H1 (cell line): ENCODE results near the gene ZNF618. TPM values are rescaled to one million over a fixed set of nuclear protein-coding genes. Genes with fewer than 3 reads are reported as not detected.
A peak's percentile ranks its signal among the peaks of the same experiment; 100 is the strongest.

Experiments
- CTCF ChIA-PET: fragments of 300-600 bp; sonication (Branson Sonifier 250); formaldehyde crosslinking; loops from one replicate; lab custom pipeline; 2021; ENCODE audit not compliant: partially characterized antibody; lab: Charles Lee
- POLR2A ChIA-PET: fragments of 300-600 bp; sonication (Branson Sonifier 250); formaldehyde crosslinking; loops from one replicate; lab custom pipeline; 2021; ENCODE audit warnings: inconsistent platforms; ENCODE audit not compliant: partially characterized antibody; lab: Charles Lee
- DNase-seq, 2 experiments: peaks; one replicate each; pipeline versions ENCODE4 v3.0.0 to v3.0.0-alpha.2; 2010 to 2022; ENCODE audit warnings: low spot score in 2 of 2, low read depth in 1 of 2, mixed read lengths in 1 of 2
- FAIRE-seq: peaks from 2 replicates; lab custom pipeline; 2011; peaks lifted over from hg19 to GRCh38; lab: Jason Lieb, UNC
- H2AFZ ChIP-seq: 2 replicates; pipeline ENCODE4 v1.8.1; 2012; ENCODE audit warnings: low read length, inconsistent platforms
- H2AK5ac ChIP-seq: 2 replicates; pipeline ENCODE4 v1.6.1; 2013; ENCODE audit warnings: low read depth, low read length
- H2BK120ac ChIP-seq: replicated peaks from 2 replicates; pipeline ENCODE3; 2013; ENCODE audit warnings: low read depth, low read length, inconsistent platforms
- H2BK12ac ChIP-seq: 2 replicates; pipeline ENCODE4 v1.6.1; 2013; ENCODE audit warnings: low read depth, low read length
- H2BK15ac ChIP-seq: 2 replicates; pipeline ENCODE4 v1.6.1; 2013; ENCODE audit warnings: low read length
- H2BK20ac ChIP-seq: 2 replicates; pipeline ENCODE4 v1.6.1; 2013; ENCODE audit warnings: low read length
- H2BK5ac ChIP-seq: 2 replicates; pipeline ENCODE4 v1.6.1; 2013; ENCODE audit warnings: low read depth, low read length
- H3K14ac ChIP-seq: 2 replicates; pipeline ENCODE4 v1.6.1; 2013; ENCODE audit warnings: inconsistent platforms; ENCODE audit not compliant: insufficient read length
- H3K18ac ChIP-seq: 2 replicates; pipeline ENCODE4 v1.6.1; 2013; ENCODE audit warnings: low read length; ENCODE audit errors: extremely low read depth
- H3K23ac ChIP-seq: 2 replicates; pipeline ENCODE4 v1.6.1; 2013; ENCODE audit warnings: inconsistent platforms; ENCODE audit not compliant: insufficient read length
- H3K23me2 ChIP-seq: 2 replicates; pipeline ENCODE4 v1.6.1; 2013; ENCODE audit warnings: low read depth, low read length
- H3K27ac ChIP-seq: 2 replicates; pipeline ENCODE4 v1.6.1; 2011; ENCODE audit warnings: low read depth, low read length, inconsistent platforms
- H3K27me3 ChIP-seq, 4 experiments: replicated peaks in 1 of 4; 1 replicate in 1 of 4; 2 replicates in 3 of 4; pipeline versions ENCODE4 v1.6.1 to v1.8.1; 2011 to 2013; ENCODE audit warnings: low read length in 3 of 4, mild to moderate bottlenecking in 3 of 4, inconsistent platforms in 2 of 4, mixed read lengths in 2 of 4, moderate library complexity in 1 of 4; ENCODE audit not compliant: control insufficient read depth in 3 of 4, insufficient read depth in 3 of 4; ENCODE audit errors: extremely low read depth in 1 of 4
- H3K36me3 ChIP-seq, 4 experiments: 2 replicates each; pipeline versions ENCODE4 v1.6.1 to v1.8.1; 2011 to 2013; ENCODE audit warnings: mild to moderate bottlenecking in 4 of 4, low read length in 3 of 4, moderate library complexity in 2 of 4, control low read depth in 1 of 4, inconsistent platforms in 1 of 4; ENCODE audit not compliant: insufficient read depth in 4 of 4, control insufficient read depth in 2 of 4
- H3K4ac ChIP-seq: replicated peaks from 2 replicates; pipeline ENCODE3; 2013; ENCODE audit warnings: low read length, low read depth, mixed read lengths, inconsistent platforms; ENCODE audit not compliant: insufficient read length
- H3K4me1 ChIP-seq, 4 experiments: replicated peaks in 1 of 4; 1 replicate in 1 of 4; 2 replicates in 3 of 4; pipeline versions ENCODE4 v1.6.1 to v1.8.1; 2011 to 2013; ENCODE audit warnings: low read length in 3 of 4, inconsistent platforms in 2 of 4, mixed read lengths in 1 of 4; ENCODE audit not compliant: insufficient read depth in 4 of 4, control insufficient read depth in 3 of 4
- H3K4me2 ChIP-seq, 2 experiments: 2 replicates each; pipeline versions ENCODE4 v1.6.1 to v1.8.1; 2011 to 2013; ENCODE audit warnings: low read depth in 2 of 2, low read length in 2 of 2, control low read depth in 1 of 2, inconsistent platforms in 1 of 2, mild to moderate bottlenecking in 1 of 2; ENCODE audit not compliant: insufficient read depth in 1 of 2
- H3K4me3 ChIP-seq, 4 experiments: fragments of 200-600, 300-600 bp in 1 of 4; sonication (generic), shearing (Covaris generic), sonication (Bioruptor Twin) in 1 of 4; 2 replicates each; pipeline versions ENCODE4 v1.5.1 to v1.8.1; 2011 to 2016; ENCODE audit warnings: low read length in 4 of 4, low read depth in 3 of 4, control low read depth in 2 of 4, inconsistent platforms in 2 of 4, mild to moderate bottlenecking in 2 of 4, mixed read lengths in 1 of 4, moderate library complexity in 1 of 4; ENCODE audit not compliant: insufficient read depth in 2 of 4; ENCODE audit errors: extremely low read depth in 1 of 4
- H3K56ac ChIP-seq: replicated peaks from 2 replicates; pipeline ENCODE3; 2013; ENCODE audit warnings: low read depth, mild to moderate bottlenecking, mixed read lengths, low read length, inconsistent platforms; ENCODE audit not compliant: insufficient read length
- H3K79me1 ChIP-seq: 2 replicates; pipeline ENCODE4 v1.6.1; 2013; ENCODE audit warnings: low read depth, low read length, control low read depth
- H3K79me2 ChIP-seq, 2 experiments: 2 replicates each; pipeline versions ENCODE4 v1.6.1 to v1.8.1; 2012 to 2013; ENCODE audit warnings: low read length in 2 of 2, mild to moderate bottlenecking in 2 of 2, inconsistent platforms in 1 of 2; ENCODE audit not compliant: insufficient read depth in 2 of 2, control insufficient read depth in 1 of 2
- H3K9ac ChIP-seq, 4 experiments: replicated peaks in 1 of 4; 1 replicate in 1 of 4; 2 replicates in 3 of 4; pipeline versions ENCODE4 v1.6.1 to v1.8.1; 2011 to 2013; ENCODE audit warnings: low read depth in 3 of 4, low read length in 3 of 4, control low read depth in 2 of 4, mild to moderate bottlenecking in 2 of 4, moderate library complexity in 2 of 4, inconsistent platforms in 1 of 4; ENCODE audit errors: extremely low read depth in 1 of 4
- H3K9me3 ChIP-seq, 2 experiments: 2 replicates each; pipeline versions ENCODE4 v1.6.1 to v1.8.1; 2012 to 2013; ENCODE audit warnings: mild to moderate bottlenecking in 2 of 2, moderate library complexity in 2 of 2, control low read depth in 1 of 2, inconsistent platforms in 1 of 2, low read depth in 1 of 2, low read length in 1 of 2, mixed read lengths in 1 of 2; ENCODE audit not compliant: insufficient read depth in 2 of 2
- H4K20me1 ChIP-seq, 2 experiments: replicated peaks in 1 of 2; 2 replicates each; pipeline versions ENCODE3 to v1.8.1; 2011 to 2013; ENCODE audit warnings: inconsistent platforms in 2 of 2, low read length in 2 of 2, mild to moderate bottlenecking in 1 of 2; ENCODE audit not compliant: insufficient read depth in 2 of 2, control insufficient read depth in 1 of 2
- H4K5ac ChIP-seq: 2 replicates; pipeline ENCODE4 v1.6.1; 2013; ENCODE audit warnings: low read length, low read depth, mixed read lengths, inconsistent platforms; ENCODE audit not compliant: insufficient read length
- H4K8ac ChIP-seq: 2 replicates; pipeline ENCODE4 v1.8.0; 2013; ENCODE audit warnings: mild to moderate bottlenecking, moderate library complexity, low read length, inconsistent platforms; ENCODE audit not compliant: insufficient read depth; ENCODE audit errors: extremely low read depth
- H4K91ac ChIP-seq: replicated peaks from 2 replicates; pipeline ENCODE3; 2013; ENCODE audit warnings: low read length, mixed read lengths, inconsistent platforms; ENCODE audit not compliant: insufficient read length
- POU5F1 ChIP-seq: IDR thresholded peaks from 2 replicates; pipeline ENCODE4 v1.6.1; 2011; ENCODE audit warnings: low read depth, mild to moderate bottlenecking, low read length, moderate library complexity
- RBBP5 ChIP-seq: IDR thresholded peaks from 2 replicates; pipeline ENCODE4 v1.7.1; 2012; ENCODE audit warnings: low read depth, mild to moderate bottlenecking, inconsistent platforms, low read length, moderate library complexity, borderline replicate concordance
- WGBS, 2 experiments: shearing (Covaris generic) in 1 of 2; methylation state at CpG; one replicate each; pipeline versions ENCODE4 v1.1.6 to v1.1.7; 2013 to 2015; ENCODE audit warnings: low lambda C conversion rate in 2 of 2, mixed read lengths in 2 of 2, inconsistent platforms in 1 of 2, low coverage in 1 of 2, missing lambda C conversion rate in 1 of 2; ENCODE audit not compliant: insufficient replicate concordance in 2 of 2, insufficient coverage in 1 of 2, insufficient read length in 1 of 2; ENCODE audit errors: extremely low coverage in 1 of 2, missing lambda C conversion rate in 1 of 2; 5-methylcytosine and 5-hydroxymethylcytosine counted together
- polyA plus RNA-seq, 7 experiments: library from polyadenylated mRNA; depleted of rRNA in 3 of 7; stranded (reverse) in 5 of 7; unstranded in 2 of 7; fragments of >200 nt in 5 of 7; fragments of 200-250 nt in 2 of 7; gene quantifications; 1 replicate in 5 of 7; 2 replicates in 1 of 7; 4 replicates in 1 of 7; pipeline versions ENCODE4 v1.2.1 to v1.2.3, GENCODE V29; 2011 to 2013; ENCODE audit warnings: missing spikeins in 2 of 7, mixed read lengths in 2 of 7
- total RNA-seq: library from RNA; stranded (reverse); fragmentation: NEBNext Ultra II Directional; extraction: Animal tissue kit (Norgen Biotek cat#: 25700); gene quantifications from 2 replicates; pipeline ENCODE4 v1.2.1, GENCODE V29; 2021

ZNF618 gene
- total and polyA plus RNA-seq, 2 of the 8 experiments (the other 6 are each of a cell fraction or from before 2014, with no cell fraction given) = 9.6 to 28.5 TPM

DNA sequence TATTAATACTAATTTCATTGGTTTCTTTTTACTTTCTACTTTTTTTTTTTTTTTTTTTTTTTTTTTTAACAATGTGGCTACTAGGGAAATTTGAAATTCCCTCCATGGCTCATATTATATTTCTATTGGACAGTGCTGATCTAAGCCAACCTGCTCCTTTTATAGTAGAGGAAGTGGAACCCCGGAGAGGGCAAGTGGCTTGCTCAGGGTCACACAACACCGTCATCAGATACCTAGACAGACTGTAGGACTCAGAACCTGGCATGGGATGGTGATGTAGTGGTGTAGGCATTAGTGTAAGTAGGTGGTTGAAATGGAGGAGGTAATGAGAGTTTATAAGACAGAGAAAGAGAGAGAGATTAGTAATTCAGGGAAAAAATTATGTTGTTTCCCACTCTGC lies 10.8 kb downstream of the ZNF618 start:
- Histone ChIP-seq H2BK12ac (peak overlapping the region; percentile 85; the same call in 1 of the 2 replicates), H3K18ac (no peak overlapping the region), H2BK15ac (no peak overlapping the region), H3K36me3 (peaks cover 0 to 10% (median 2%) of the 10 kb centered on the region in 4 experiments; a peak in 3 of 8 replicates), H2BK20ac (no peak overlapping the region), H3K9ac (no peak overlapping the region), H3K4me2 (no peak overlapping the region), H4K5ac (no peak overlapping the region), H3K4me3 (no peak overlapping the region), H3K56ac (no peak overlapping the region), H4K20me1 (peaks cover 0 to 6% of the 10 kb centered on the region in 2 experiments), H2BK120ac (no peak overlapping the region), H3K4me1 (peaks cover 7 to 19% (median 13%) of the 10 kb centered on the region in 4 experiments), H3K23ac (no peak overlapping the region), H2AK5ac (no peak overlapping the region), H4K91ac (no peak overlapping the region), H3K27me3 (no peaks in the 10 kb centered on the region), H2AFZ (no peak overlapping the region), H3K23me2 (no peaks in the 10 kb centered on the region), H2BK5ac (no peak overlapping the region), H4K8ac (no peak overlapping the region), H3K14ac (no peak overlapping the region), H3K79me2 (peaks cover 3 to 86% of the 10 kb centered on the region in 2 experiments; a peak in 2 of 4 replicates), H3K79me1 (peaks cover 15% of the 10 kb centered on the region), H3K4ac (no peak overlapping the region), H3K27ac (no peak overlapping the region), H3K9me3 (peaks cover 9 to 10% of the 10 kb centered on the region in 2 experiments; a peak in 3 of 4 replicates)
- FAIRE-seq = no peak
- DNase-seq = peak in 1 of 2 experiments; percentile 30
- CTCF ChIA-PET = interaction anchor here (1.9 kb wide), 1 partner anchor 10 kb away, joined by 5 read pairs; the partner anchor contains the start of gene ZNF618
- POLR2A ChIA-PET = no interaction called here
- 68% methylated on average over 2 of the region's 2 CpGs; no CpG with 5 or more reads in 1 of the 2 experiments for WGBS, 2 experiments
- TF ChIP-seq RBBP5 (no peak), POU5F1 (no peak)
